ENCODE measurements around the gene WDR90.

Gene WDR90

DNA sequence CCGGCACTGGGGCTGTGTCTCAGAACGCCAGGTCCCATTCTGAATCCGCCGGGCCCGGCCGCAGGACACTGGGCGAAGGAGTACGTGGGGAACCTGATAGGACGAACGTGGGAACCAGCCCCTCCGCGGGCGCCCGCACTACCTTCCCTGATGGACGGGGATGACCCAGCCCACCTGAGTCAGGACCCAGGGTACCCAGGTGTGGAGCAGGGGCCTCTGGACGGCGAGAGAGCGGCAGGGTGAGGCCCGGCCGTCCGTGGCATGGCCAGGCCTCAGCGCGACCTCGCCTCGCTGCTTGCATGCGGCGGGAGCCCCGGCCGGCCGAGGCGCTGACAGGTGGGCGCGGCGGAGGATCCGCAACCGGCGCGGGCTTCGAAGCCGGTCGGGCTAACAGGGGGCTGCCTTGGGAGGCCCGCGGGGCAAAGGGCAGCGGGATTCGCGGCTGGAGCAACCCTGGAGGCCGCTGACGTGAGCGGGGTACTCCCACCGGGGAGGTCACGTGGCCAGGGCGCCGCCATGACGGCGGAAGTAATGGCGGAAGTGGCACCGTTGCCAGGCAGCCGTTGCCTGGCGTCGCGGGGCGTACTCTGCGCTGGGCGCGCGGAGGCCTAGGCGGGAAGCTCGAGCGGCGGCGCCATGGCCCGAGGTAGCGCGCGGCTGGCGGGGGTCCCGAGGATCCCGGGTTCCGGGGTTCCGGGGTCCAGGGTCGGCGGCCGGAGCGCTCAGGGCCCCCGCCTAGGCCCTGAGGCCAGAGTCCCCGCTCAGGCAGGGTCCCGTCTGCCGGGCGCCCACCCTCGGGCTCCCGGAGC is at the start of gene WDR90:
Gene WDR90 (plus strand): TSS at position 585 of the 809 bp plus-strand sequence. CDS start 52 bp downstream, at position 637.
- peak; percentile 95 for DNase-seq

- DNase-seq = no peak
These were observed 48.4 kb upstream of the WDR90 start for GRCh38 chr16:600781-601180.

- no peak for DNase-seq
These were observed 45.2 kb upstream of the WDR90 start for GRCh38 chr16:603933-604332.

- DNase-seq = no peak
These were observed 42.4 kb upstream of the WDR90 start for GRCh38 chr16:606656-607307.

DNA sequence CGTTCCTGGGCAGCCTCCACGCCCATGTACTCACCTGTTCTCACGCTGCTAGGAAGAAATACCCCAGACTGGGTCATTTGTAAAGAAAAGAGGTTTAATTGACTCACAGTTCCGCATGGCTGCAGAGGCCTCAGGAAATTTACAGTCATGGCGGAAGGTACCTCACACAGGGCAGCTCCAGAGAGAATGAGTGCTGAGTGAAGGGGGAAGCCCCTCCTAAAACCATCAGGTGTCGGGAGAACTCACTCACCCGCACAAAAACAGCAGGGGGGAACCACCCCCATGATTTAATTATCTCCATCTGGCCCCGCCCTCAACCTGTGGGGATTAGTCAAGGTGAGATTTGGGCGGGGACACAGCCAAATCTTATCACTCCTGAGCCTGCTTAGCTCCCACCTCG is 41.1 kb upstream of the WDR90 start:
- DNase-seq = no peak

DNA sequence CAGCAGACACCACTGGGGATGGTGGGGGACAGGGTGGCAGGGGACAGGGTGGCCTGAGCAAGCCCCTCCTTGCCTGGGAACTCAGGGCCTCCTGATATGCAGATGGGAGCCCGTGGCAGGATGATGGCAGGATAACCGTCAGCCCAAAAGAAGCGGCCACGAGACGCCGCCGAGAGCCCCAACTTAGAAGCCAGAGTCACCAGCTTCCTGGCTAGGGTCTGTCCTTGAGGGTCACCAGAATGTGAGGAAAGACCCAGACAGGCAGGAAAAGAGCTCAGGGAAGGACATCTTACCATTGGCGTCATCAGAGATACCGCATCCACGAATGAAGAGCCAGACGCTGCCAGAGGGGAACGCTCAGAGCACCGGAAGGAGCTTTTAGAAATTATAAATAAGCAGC is 39.8 kb upstream of the WDR90 start:
- no peak for DNase-seq

- DNase-seq = no peak
These were observed 39.2 kb upstream of the WDR90 start for GRCh38 chr16:609984-610383.

- no peak for DNase-seq
These were observed 38.4 kb upstream of the WDR90 start for GRCh38 chr16:610513-611381.

DNA sequence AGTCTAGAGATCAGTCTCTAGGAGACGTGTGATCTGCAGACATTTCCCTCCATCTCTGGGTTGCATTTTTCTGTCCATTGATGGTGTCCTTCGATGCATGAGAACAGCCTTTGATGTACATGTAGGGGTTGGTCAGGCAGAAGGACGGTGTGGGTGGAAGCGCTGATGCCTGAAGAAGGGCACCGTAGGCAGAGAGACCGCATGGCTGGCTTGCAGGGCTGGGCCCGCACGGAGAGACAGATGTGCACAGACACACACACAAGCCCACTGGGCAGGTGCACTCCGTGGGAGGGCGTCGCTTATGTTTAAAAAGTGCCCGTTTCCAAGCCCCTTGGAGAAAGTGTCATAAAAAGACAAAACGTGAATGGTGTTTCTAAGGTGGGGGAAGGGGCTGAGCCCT is 34.0 kb upstream of the WDR90 start:
- no peak for DNase-seq

GRCh38 chr16:616733-617586 is 32.2 kb upstream of the WDR90 start:
- no peak for DNase-seq

DNA sequence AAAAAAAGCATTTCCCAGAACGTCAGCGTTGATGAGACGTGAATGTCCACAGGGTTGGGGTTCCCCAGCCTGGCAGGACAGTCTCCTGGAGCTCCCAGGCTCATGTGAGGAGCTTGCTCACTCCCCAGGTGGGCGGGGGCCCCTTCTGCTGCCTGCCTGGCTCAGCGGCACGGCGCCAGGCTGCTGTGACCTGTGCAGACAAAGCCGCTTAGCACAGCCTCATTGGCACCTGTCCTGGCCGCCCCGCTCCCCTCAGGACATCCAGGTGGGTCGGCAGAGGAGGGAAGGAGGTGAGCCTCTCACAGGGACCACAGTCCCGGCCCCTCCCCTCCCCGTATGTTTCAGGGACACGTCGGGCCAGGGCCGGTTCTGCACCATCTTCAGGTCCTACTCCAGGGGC is 31.3 kb upstream of the WDR90 start:
- DNase-seq = no peak

- DNase-seq = no peak
These were observed 29.6 kb upstream of the WDR90 start for GRCh38 chr16:619476-620100.

DNA sequence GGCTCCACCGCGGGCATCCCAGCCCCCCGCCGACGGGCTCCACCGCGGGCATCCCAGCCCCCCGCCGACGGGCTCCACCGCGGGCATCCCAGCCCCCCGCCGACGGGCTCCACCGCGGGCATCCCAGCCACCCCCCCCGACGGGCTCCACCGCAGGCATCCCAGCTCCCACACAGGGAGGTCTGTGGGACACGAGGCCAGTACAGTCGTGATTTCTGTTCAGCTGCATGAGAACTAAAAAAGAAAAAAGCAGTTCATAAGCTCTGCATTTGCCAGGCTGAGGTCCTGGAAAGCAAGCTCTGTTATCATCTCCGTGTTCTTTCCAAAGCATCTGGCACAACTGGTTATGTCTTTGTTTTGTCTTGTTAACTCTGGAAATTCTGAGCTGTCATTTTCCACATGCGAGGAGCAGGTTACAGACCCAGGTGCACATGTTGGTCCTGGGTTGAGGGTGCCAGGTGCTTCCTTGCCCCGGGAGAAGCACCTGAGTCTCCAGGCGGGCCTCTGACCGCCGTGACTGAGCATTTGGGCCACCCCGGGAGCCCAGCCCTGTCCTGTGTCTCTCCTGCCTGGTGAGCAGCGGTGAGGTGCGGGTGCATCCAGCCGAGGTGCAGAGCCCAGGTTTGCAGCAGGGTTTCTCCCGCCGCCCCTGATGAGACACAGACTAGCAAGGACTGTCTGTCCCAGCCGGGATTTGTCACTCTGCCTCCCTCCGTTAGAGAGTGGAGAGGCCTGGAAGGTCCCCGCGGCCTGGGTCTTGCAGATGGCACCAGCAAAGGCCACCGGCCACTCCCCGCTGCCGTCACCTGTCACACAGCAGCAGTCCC is 28.3 kb upstream of the WDR90 start:
- DNase-seq = no peak

DNA sequence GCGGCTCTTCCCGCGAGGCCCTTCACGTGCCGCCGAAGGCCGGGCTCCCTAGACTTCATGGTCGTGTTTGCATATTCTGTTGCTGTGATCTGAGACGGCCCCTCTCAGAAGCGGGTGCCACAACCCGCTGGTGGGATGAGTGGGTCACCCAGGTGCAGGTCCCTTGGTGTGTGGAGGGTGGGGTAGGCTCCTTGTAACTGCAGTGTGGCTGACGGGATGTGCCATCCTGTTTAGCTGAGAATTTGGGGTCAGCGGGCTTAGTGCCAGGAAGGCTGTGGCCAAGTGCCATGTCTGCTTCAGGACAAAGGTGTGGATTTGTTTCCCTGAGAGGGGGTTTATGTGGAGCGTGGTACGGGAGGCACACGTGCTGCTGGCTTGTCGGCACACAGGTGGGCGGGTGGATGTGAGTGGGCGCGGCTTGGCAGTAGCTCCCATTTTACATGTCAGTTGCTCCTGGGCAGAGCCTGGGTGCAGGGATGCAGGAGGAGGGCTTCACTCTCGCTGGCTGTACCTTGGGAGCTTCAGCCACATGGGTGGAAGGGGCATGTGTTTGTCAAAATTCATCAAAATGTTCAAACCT is 27.5 kb upstream of the WDR90 start:
- no peak for DNase-seq

DNA sequence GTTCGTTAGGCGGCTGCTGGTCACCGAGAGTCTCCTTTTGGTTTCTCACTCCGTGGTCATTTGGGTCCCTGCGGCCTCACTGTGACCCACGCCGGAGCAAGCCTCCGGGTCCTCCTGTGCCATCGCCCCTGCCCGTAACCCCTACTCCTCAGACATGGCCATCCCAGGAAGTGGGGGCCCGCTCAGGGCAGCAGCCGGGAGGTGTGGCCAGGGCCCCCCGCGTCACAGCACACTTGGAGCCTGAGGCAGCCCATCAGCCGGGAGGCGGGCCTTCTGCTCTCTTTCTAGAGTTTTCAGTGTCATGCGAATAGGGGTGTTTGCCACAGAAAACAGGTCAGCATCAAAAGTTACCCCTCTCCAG is 26.3 kb upstream of the WDR90 start:
- no peak for DNase-seq

GRCh38 chr16:624526-625070 is 24.6 kb upstream of the WDR90 start:
- DNase-seq = no peak

DNA sequence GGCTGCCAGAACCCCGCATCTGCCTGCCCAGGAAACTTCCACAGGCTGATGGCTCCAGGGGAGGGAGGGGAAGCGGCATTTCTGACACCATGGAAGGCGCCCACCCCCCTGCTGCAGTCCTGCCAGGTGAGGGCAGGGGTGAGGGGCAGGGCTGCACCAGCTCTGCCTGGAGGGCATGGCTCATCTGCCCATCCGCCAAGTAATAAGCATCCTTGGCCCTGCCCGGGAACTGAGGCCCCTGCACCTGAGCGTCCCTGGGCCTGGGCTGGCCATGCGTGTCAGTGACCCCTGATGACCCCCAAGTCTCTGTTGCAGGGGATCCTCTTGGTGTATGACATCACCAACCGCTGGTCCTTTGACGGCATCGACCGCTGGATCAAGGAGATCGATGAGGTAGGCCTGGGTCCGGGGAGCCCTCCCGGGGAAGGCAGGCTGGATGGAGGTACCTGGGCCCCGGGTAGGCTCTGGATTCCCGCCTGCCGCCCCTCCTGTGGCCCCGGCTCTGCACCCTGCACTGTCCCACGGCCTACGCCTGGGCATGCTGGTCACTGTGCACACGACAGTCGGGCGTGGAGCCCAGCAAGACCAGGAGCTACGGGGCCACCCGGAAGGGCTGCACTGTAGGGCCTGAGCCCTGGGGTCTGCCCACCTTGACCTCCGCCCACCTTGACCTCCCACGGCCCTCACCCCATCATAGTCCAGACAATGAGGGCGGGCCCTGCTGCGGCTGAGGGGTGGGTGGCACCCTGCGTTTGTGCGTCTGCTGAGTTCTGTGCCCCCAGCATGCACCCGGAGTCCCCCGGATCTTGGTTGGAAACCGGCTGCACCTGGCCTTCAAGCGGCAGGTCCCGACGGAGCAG is 23.8 kb upstream of the WDR90 start:
- no peak for DNase-seq

GRCh38 chr16:625977-626765 is 23.0 kb upstream of the WDR90 start:
- no peak for DNase-seq
